Astrocyte of the cerebellum (primary cell): ENCODE measurements around the gene MINDY4.
"Not testable (repeated sequence)": the region's sequence is repeated elsewhere in the genome, so short reads cannot be mapped to it uniquely, and the experiment has no call there.

Experiments used
- DNase-seq: peaks from one replicate; pipeline ENCODE4 v3.0.0-alpha.2; 2011; ENCODE audit warnings: low read depth
- H3K4me3 ChIP-seq: 2 replicates; pipeline ENCODE4 v1.5.1; 2011; ENCODE audit warnings: mild to moderate bottlenecking, low read depth, low read length, moderate library complexity
- CTCF ChIP-seq: IDR thresholded peaks from 2 replicates; pipeline ENCODE4 v1.5.1; 2012; ENCODE audit warnings: low read length, low read depth, moderate library complexity, mild to moderate bottlenecking; ENCODE audit errors: missing control alignments
- in situ Hi-C: cut with HindIII; loops from 2 replicates; pipeline ENCODE4 v1.10.0; 2017; ENCODE audit warnings: low sequenced_read_pairs

MINDY4 gene

GRCh38 chr7:30824821-30825720, 53.9 kb downstream of the MINDY4 start:
- H3K4me3 ChIP-seq, result no peak overlapping the region
- in situ Hi-C loops, result no loop called here
- TF ChIP-seq CTCF, result no peak
- DNase-seq, result no peak

DNA sequence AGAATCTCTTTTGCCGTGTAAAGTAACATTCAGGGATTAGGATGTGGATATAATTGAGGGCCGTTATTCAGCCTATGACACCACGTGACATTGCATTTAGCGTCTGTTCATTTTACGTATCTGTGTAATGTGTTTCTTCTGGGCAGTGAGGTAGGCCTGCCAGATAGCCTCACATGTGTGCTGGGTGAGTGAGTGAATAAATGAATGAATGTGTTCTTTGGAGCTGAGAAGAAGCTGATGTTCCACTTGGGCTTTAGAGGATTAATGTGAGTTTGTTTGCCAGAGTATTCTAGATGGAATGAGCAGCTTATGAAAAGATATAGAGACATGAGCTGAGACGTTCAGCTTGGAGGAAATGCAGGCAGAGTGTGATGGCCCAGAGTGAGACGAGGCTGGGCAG, 55.0 kb downstream of the MINDY4 start:
- TF ChIP-seq CTCF, result no peak
- H3K4me3 ChIP-seq, result no peak overlapping the region
- in situ Hi-C loops, result no loop called here
- no peak for DNase-seq

DNA sequence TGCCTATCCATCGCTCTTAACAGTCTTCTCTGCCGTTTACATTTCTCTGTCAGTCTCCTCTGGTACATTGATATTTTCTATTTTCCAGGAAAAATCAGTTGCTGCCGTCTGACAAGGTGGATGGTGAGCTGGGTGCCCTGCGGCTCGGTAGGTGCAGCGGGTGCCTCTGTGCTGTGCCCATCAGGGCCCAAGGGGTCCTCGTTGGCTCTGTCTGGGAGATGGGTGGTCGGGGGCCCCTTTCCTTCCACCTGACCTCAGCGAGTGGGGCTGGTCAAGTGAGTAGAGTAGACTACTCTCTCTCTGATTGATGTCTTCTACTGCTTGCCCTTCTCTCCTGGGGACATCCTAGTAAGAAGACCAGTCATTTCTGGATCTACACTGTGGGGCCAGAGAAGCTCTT, 57.4 kb downstream of the MINDY4 start:
- TF ChIP-seq CTCF, result no peak
- in situ Hi-C loops, result no loop called here
- H3K4me3 ChIP-seq, result no peak overlapping the region
- DNase-seq, result no peak

- in situ Hi-C loops, result no loop called here
- DNase-seq, result no peak
- H3K4me3 ChIP-seq, result no peak overlapping the region
- TF ChIP-seq CTCF, result no peak
Measured at GRCh38 chr7:30829471-30829870, 58.3 kb downstream of the MINDY4 start.

GRCh38 chr7:30831227-30831626, 60.0 kb downstream of the MINDY4 start:
- no peak for DNase-seq
- in situ Hi-C loops, result no loop called here
- no peak for TF ChIP-seq CTCF
- H3K4me3 ChIP-seq, result no peak overlapping the region

DNA sequence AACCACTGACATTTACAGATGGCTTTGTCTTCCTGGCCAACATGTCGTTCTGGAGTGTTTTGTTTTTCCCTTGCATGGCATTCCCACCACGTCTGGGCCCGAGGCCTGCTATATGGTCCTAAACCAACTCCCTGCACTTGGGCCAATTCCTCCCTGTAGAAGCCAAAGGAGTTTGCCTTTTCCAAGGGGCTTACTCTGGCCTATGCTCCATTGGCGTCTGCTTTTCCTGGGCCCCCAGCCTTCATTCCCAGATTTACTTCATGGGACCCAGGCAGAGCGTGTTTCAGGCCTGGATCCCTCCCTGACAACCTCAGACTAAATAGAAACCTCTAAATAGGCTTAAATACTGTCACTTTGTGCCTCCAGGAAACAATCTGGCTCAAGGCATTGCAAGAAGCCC, 60.7 kb downstream of the MINDY4 start:
- no peak for DNase-seq
- in situ Hi-C loops, result no loop called here
- H3K4me3 ChIP-seq, result no peak overlapping the region
- no peak for TF ChIP-seq CTCF

DNA sequence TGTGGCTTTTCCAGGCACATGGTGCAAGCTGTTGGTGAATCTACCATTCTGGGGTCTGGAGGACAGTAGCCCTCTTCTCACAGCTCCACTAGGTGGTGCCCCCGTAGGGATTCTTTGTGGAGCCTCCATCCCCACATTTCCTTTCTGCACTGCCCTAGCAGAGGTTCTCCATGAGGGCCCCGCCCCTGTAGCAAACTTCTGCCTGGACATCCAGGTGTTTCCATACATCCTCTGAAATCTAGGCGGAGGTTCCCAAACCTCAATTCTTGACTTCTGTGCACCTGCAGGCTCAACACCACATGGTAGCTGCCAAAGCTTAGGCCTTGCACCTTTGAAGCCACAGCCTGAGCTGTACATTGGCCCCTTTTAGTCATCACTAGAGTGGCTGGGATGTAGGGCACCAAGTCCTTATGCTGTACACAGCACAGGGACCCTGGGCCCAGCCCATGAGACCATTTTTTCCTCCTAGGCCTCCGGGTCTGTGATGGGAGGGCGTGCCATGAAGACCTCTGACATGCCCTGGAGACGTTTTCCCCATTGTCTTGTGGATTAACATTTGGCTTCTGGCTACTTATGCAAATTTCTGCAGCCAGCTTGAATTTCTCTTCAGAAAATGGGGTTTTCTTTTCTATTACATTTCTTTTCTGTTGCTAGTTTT, 62.9 kb downstream of the MINDY4 start:
- in situ Hi-C loops, H3K4me3 ChIP-seq, DNase-seq: not testable (repeated sequence)
